H9 (cell line): ENCODE measurements around the gene METTL16. TPM values are rescaled to one million over a fixed set of nuclear protein-coding genes. Genes with fewer than 3 reads are reported as not detected.
A peak's percentile ranks its signal among the peaks of the same experiment; 100 is the strongest.

ENCODE experiments used
- DNase-seq: peaks from one replicate; pipeline ENCODE4 v3.0.0-alpha.2; 2017
- H2AFZ ChIP-seq: one replicate; pipeline ENCODE4 v1.6.1; 2013; ENCODE audit warnings: mild to moderate bottlenecking, low read length, control low read depth, moderate library complexity
- H2AK5ac ChIP-seq: 2 replicates; pipeline ENCODE4 v1.6.1; 2013; ENCODE audit warnings: low read length, control low read depth, mixed read lengths; ENCODE audit not compliant: insufficient read length
- H2BK120ac ChIP-seq: one replicate; pipeline ENCODE4 v1.6.1; 2013; ENCODE audit warnings: low read depth, mild to moderate bottlenecking, low read length, control low read depth, inconsistent platforms; ENCODE audit not compliant: poor library complexity, severe bottlenecking
- H2BK12ac ChIP-seq: 2 replicates; pipeline ENCODE4 v1.6.1; 2013; ENCODE audit warnings: low read length, control low read depth, mixed read lengths, low read depth; ENCODE audit not compliant: insufficient read length
- H2BK15ac ChIP-seq: 2 replicates; pipeline ENCODE4 v1.6.1; 2013; ENCODE audit warnings: low read depth, low read length, control low read depth
- H2BK20ac ChIP-seq: one replicate; pipeline ENCODE4 v1.6.1; 2013; ENCODE audit warnings: low read depth, mild to moderate bottlenecking, low read length, control low read depth, inconsistent platforms; ENCODE audit not compliant: poor library complexity, severe bottlenecking
- H2BK5ac ChIP-seq: 2 replicates; pipeline ENCODE4 v1.6.1; 2013; ENCODE audit warnings: low read length, control low read depth, mixed read lengths; ENCODE audit not compliant: insufficient read length
- H3K14ac ChIP-seq: 2 replicates; pipeline ENCODE4 v1.6.1; 2013; ENCODE audit warnings: low read length, control low read depth; ENCODE audit not compliant: insufficient read depth
- H3K18ac ChIP-seq: 2 replicates; pipeline ENCODE4 v1.6.1; 2013; ENCODE audit warnings: low read depth, mild to moderate bottlenecking, mixed read lengths, low read length, control low read depth; ENCODE audit not compliant: insufficient read length
- H3K23ac ChIP-seq: 2 replicates; pipeline ENCODE4 v1.6.1; 2013; ENCODE audit warnings: low read length, control low read depth, mixed read lengths, low read depth; ENCODE audit not compliant: insufficient read length
- H3K23me2 ChIP-seq: 2 replicates; pipeline ENCODE4 v1.6.1; 2013; ENCODE audit warnings: low read depth, mild to moderate bottlenecking, mixed read lengths, low read length, control low read depth; ENCODE audit not compliant: insufficient read length, poor library complexity, severe bottlenecking
- H3K27ac ChIP-seq: 2 replicates; pipeline ENCODE4 v1.5.1; 2013; ENCODE audit warnings: low read length, control low read depth, mixed read lengths, low read depth; ENCODE audit not compliant: insufficient read length
- H3K27me3 ChIP-seq: 2 replicates; pipeline ENCODE4 v1.6.1; 2013; ENCODE audit warnings: low read length, control low read depth, inconsistent platforms; ENCODE audit not compliant: insufficient read depth
- H3K4ac ChIP-seq: 2 replicates; pipeline ENCODE4 v1.6.1; 2013; ENCODE audit warnings: low read depth, mild to moderate bottlenecking, control low read depth, inconsistent platforms, low read length, moderate library complexity
- H3K4me1 ChIP-seq: 2 replicates; pipeline ENCODE4 v1.6.1; 2013; ENCODE audit warnings: low read length, control low read depth, inconsistent platforms; ENCODE audit not compliant: insufficient read depth
- H3K4me2 ChIP-seq: 2 replicates; pipeline ENCODE4 v1.6.1; 2013; ENCODE audit warnings: low read length, control low read depth, mixed read lengths; ENCODE audit not compliant: insufficient read length, insufficient read depth
- H3K56ac ChIP-seq: 2 replicates; pipeline ENCODE4 v1.6.1; 2013; ENCODE audit warnings: low read depth, mild to moderate bottlenecking, mixed read lengths, low read length, control low read depth; ENCODE audit not compliant: insufficient read length
- H3K79me1 ChIP-seq: 2 replicates; pipeline ENCODE4 v1.6.1; 2013; ENCODE audit warnings: low read depth, mild to moderate bottlenecking, moderate library complexity, low read length, control low read depth, inconsistent platforms; ENCODE audit not compliant: insufficient read depth, poor library complexity, severe bottlenecking
- H3K79me2 ChIP-seq: 2 replicates; pipeline ENCODE4 v1.6.1; 2013; ENCODE audit warnings: low read length, control low read depth, inconsistent platforms; ENCODE audit not compliant: insufficient read depth
- H3K9ac ChIP-seq: 2 replicates; pipeline ENCODE4 v1.6.1; 2013; ENCODE audit warnings: low read length, control low read depth, mixed read lengths; ENCODE audit not compliant: insufficient read length; ENCODE audit errors: extremely low read depth
- H3K9me3 ChIP-seq: one replicate; pipeline ENCODE4 v1.6.1; 2013; ENCODE audit warnings: low read depth, low read length, inconsistent platforms; ENCODE audit not compliant: control insufficient read depth
- H3T11ph ChIP-seq: one replicate; pipeline ENCODE4 v1.6.1; 2013; ENCODE audit warnings: mild to moderate bottlenecking, low read length, control low read depth, inconsistent platforms
- H4K20me1 ChIP-seq: one replicate; pipeline ENCODE4 v1.6.1; 2013; ENCODE audit not compliant: control insufficient read depth, insufficient read length, insufficient read depth
- H4K5ac ChIP-seq: 2 replicates; pipeline ENCODE4 v1.6.1; 2013; ENCODE audit warnings: low read depth, mild to moderate bottlenecking, mixed read lengths, low read length, control low read depth; ENCODE audit not compliant: insufficient read length
- H4K8ac ChIP-seq: replicated peaks from 2 replicates; pipeline ENCODE4 v1.6.1; 2013; ENCODE audit warnings: low read length, control low read depth, mixed read lengths, low read depth; ENCODE audit not compliant: insufficient read length
- H4K91ac ChIP-seq: 2 replicates; pipeline ENCODE4 v1.6.1; 2013; ENCODE audit warnings: low read depth, mild to moderate bottlenecking, moderate library complexity, mixed read lengths, low read length, control low read depth; ENCODE audit not compliant: insufficient read length
- H3K27ac Mint-ChIP-seq, 3 experiments: 2 replicates in 2 of 3; 3 replicates in 1 of 3; pipeline ENCODE4 v1.8.0; 2020 to 2021; ENCODE audit warnings: mixed read lengths in 3 of 3, mild to moderate bottlenecking in 1 of 3, moderate library complexity in 1 of 3
- H3K27me3 Mint-ChIP-seq: 2 replicates; pipeline ENCODE4 v1.8.0; 2021; ENCODE audit warnings: low read depth, mild to moderate bottlenecking, moderate library complexity, mixed read lengths
- H3K36me3 Mint-ChIP-seq, 3 experiments: 2 replicates in 2 of 3; 3 replicates in 1 of 3; pipeline ENCODE4 v1.8.0; 2020 to 2021; ENCODE audit warnings: low read depth in 3 of 3, mixed read lengths in 3 of 3; ENCODE audit not compliant: insufficient read depth in 1 of 3
- H3K4me1 Mint-ChIP-seq, 2 experiments: 2 replicates each; pipeline ENCODE4 v1.8.0; 2020; ENCODE audit warnings: mixed read lengths in 2 of 2
- H3K4me3 Mint-ChIP-seq, 2 experiments: 2 replicates in 1 of 2; 3 replicates in 1 of 2; pipeline ENCODE4 v1.8.0; 2020 to 2021; ENCODE audit warnings: mild to moderate bottlenecking in 2 of 2, mixed read lengths in 2 of 2, moderate library complexity in 1 of 2
- H3K9me3 Mint-ChIP-seq, 2 experiments: 2 replicates in 1 of 2; 3 replicates in 1 of 2; pipeline ENCODE4 v1.8.0; 2020; ENCODE audit warnings: mild to moderate bottlenecking in 2 of 2, mixed read lengths in 2 of 2, moderate library complexity in 1 of 2
- CTCF ChIP-seq: fragments of 200-600 bp; sonication (generic); conservative IDR thresholded peaks from 3 replicates; pipeline ENCODE4 v1.8.0; 2021; ENCODE audit warnings: antibody characterized with exemption, mild to moderate bottlenecking
- WGBS: extraction: QIAGEN DNeasy Blood & Tissue Kit; methylation state at CpG from one replicate; pipeline ENCODE4 v1.1.7; 2013; ENCODE audit warnings: missing lambda C conversion rate, low lambda C conversion rate, mixed read lengths; ENCODE audit not compliant: insufficient read length; ENCODE audit errors: extremely low coverage; 5-methylcytosine and 5-hydroxymethylcytosine counted together
- total RNA-seq: library from RNA; stranded (reverse); gene quantifications from 2 replicates; pipeline ENCODE4 v1.2.1, GENCODE V29; 2021

METTL16 gene
- total RNA-seq, 1 experiment from 2014 or later = 55.4 TPM

- H3K79me1 ChIP-seq = no peaks in the 10 kb centered on the region
- Mint-ChIP-seq H3K4me3 (no peak overlapping the region; a peak in 1 of 5 replicates), H3K36me3 (peaks cover 4 to 24% (median 8%) of the 10 kb centered on the region in 3 experiments; a peak in 6 of 7 replicates), H3K4me1 (peaks cover 15 to 18% of the 10 kb centered on the region in 2 experiments), H3K27me3 (no peaks in the 10 kb centered on the region), H3K27ac (peak overlapping the region; percentile 24 to 91 (median 76); a peak in 3 of 7 replicates), H3K9me3 (no peaks in the 10 kb centered on the region)
- H4K8ac ChIP-seq = no peak overlapping the region
- H3T11ph ChIP-seq = no peak overlapping the region
- no peaks in the 10 kb centered on the region for H3K4me1 ChIP-seq
- H2AFZ ChIP-seq = no peak overlapping the region
- H2BK12ac ChIP-seq = no peak overlapping the region
- peak; percentile 73 for TF ChIP-seq CTCF
- H3K56ac ChIP-seq = no peak overlapping the region
- H3K23ac ChIP-seq = no peak overlapping the region
- WGBS = no CpG with 5 or more reads among the region's 26 CpGs
- no peak overlapping the region for H2BK15ac ChIP-seq
- H3K18ac ChIP-seq = no peak overlapping the region
- no peak overlapping the region for H3K27ac ChIP-seq
- H3K23me2 ChIP-seq = no peaks in the 10 kb centered on the region
- DNase-seq = peak; percentile 85
- H3K4me2 ChIP-seq = no peak overlapping the region
- no peak overlapping the region for H2BK120ac ChIP-seq
- no peaks in the 10 kb centered on the region for H3K9me3 ChIP-seq
- no peak overlapping the region for H4K91ac ChIP-seq
- H2BK20ac ChIP-seq = no peak overlapping the region
- H4K5ac ChIP-seq = no peak overlapping the region
- no peak overlapping the region for H3K9ac ChIP-seq
- H4K20me1 ChIP-seq = no peaks in the 10 kb centered on the region
- no peak overlapping the region for H2BK5ac ChIP-seq
- H3K79me2 ChIP-seq = no peaks in the 10 kb centered on the region
- H3K4ac ChIP-seq = no peak overlapping the region
- no peak overlapping the region for H3K14ac ChIP-seq
- no peaks in the 10 kb centered on the region for H3K27me3 ChIP-seq
- no peak overlapping the region for H2AK5ac ChIP-seq
These were observed 144.8 kb downstream of the METTL16 start for GRCh38 chr17:2366747-2367494.

Other genes with a start within 250 kb of the METTL16 start
- gene SMG6, start 208.1 kb downstream of the METTL16 start, total RNA-seq = 28.6 and 35.6 TPM in 2 replicates
- gene SRR, start 207.9 kb downstream of the METTL16 start, total RNA-seq = 5.4 and 5.6 TPM in 2 replicates
- 81.1 and 83.3 TPM in 2 replicates for gene TSR1, start 175.4 kb downstream of the METTL16 start, total RNA-seq
- gene SGSM2, start 174.4 kb downstream of the METTL16 start, total RNA-seq = 41.5 and 45.6 TPM in 2 replicates
- gene MNT, start 110.8 kb downstream of the METTL16 start, total RNA-seq = 37.4 and 38.9 TPM in 2 replicates
- gene PAFAH1B1, start 81.8 kb upstream of the METTL16 start, total RNA-seq = 130 and 134 TPM in 2 replicates
- gene CLUH, start 199.9 kb upstream of the METTL16 start, total RNA-seq = 91.3 and 97.0 TPM in 2 replicates
- gene CCDC92B, start 237.8 kb upstream of the METTL16 start, total RNA-seq = 7.1 and 8.0 TPM in 2 replicates